Endothelial cell (in vitro differentiated cells): Measurements from ENCODE around the gene SMIM12. TPM values are rescaled to one million over a fixed set of nuclear protein-coding genes. Genes with fewer than 3 reads are reported as not detected.

Source experiments
- DNase-seq: peaks from one replicate; pipeline ENCODE4 v3.0.0; 2021; ENCODE audit warnings: low spot score
- H3K27ac Mint-ChIP-seq: one replicate; pipeline ENCODE4 v1.8.0; 2021; ENCODE audit warnings: mixed read lengths, inconsistent platforms; ENCODE audit not compliant: unreplicated experiment
- H3K27me3 Mint-ChIP-seq: one replicate; pipeline ENCODE4 v1.8.0; 2021; ENCODE audit warnings: mild to moderate bottlenecking, moderate library complexity, mixed read lengths, inconsistent platforms; ENCODE audit not compliant: unreplicated experiment
- H3K36me3 Mint-ChIP-seq: one replicate; pipeline ENCODE4 v1.8.0; 2021; ENCODE audit warnings: mild to moderate bottlenecking, low read depth, mixed read lengths, inconsistent platforms; ENCODE audit not compliant: unreplicated experiment
- H3K4me1 Mint-ChIP-seq: one replicate; pipeline ENCODE4 v1.8.0; 2021; ENCODE audit warnings: mild to moderate bottlenecking, mixed read lengths, inconsistent platforms; ENCODE audit not compliant: unreplicated experiment
- H3K4me3 Mint-ChIP-seq: one replicate; pipeline ENCODE4 v1.8.0; 2021; ENCODE audit warnings: mild to moderate bottlenecking, mixed read lengths, inconsistent platforms; ENCODE audit not compliant: unreplicated experiment
- H3K9me3 Mint-ChIP-seq: one replicate; pipeline ENCODE4 v1.8.0; 2021; ENCODE audit warnings: mixed read lengths, inconsistent platforms; ENCODE audit not compliant: unreplicated experiment
- total RNA-seq: library from RNA; stranded (reverse); fragmentation: NEBNext Ultra II Directional; extraction: Animal tissue kit (Norgen Biotek cat#: 25700); gene quantifications from one replicate; pipeline ENCODE4 v1.2.1, GENCODE V29; 2021; ENCODE audit not compliant: unreplicated experiment
- TF ChIP-seq, protein P1 (sequence below): fragments of 200-600 bp; sonication (generic); IDR thresholded peaks from one replicate; pipeline ENCODE4 v1.5.0; 2021; ENCODE audit warnings: antibody characterized with exemption; ENCODE audit not compliant: unreplicated experiment

Gene SMIM12
- total RNA-seq, 1 donor from 2014 or later, result 84.4 TPM

DNA sequence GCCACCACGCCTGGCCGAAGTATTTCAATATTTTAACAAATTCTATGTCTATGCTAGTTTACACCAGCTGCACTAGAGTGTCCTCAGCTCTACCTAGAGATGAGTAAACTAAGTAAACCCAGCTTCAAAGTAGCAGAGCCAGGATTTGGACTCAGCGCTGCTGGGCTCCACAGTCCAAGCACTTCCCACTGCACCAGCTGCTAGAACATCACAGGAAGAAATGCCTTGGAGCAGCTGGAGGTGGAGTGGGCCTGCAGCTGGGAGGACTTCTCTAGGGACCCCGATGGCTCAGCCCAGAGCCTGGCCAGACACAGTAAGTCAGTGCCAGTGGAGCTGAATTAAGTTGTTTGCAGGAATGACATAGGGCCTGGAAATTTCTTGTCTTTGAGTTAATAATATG, 10.2 kb upstream of the SMIM12 start:
- no peak overlapping the region for H3K4me3 Mint-ChIP-seq
- peaks cover 8% of the 10 kb centered on the region for H3K36me3 Mint-ChIP-seq
- no peaks in the 10 kb centered on the region for H3K4me1 Mint-ChIP-seq
- no peak overlapping the region for H3K27ac Mint-ChIP-seq
- H3K27me3 Mint-ChIP-seq, result peaks cover 7% of the 10 kb centered on the region
- TF ChIP-seq, protein P1, sequence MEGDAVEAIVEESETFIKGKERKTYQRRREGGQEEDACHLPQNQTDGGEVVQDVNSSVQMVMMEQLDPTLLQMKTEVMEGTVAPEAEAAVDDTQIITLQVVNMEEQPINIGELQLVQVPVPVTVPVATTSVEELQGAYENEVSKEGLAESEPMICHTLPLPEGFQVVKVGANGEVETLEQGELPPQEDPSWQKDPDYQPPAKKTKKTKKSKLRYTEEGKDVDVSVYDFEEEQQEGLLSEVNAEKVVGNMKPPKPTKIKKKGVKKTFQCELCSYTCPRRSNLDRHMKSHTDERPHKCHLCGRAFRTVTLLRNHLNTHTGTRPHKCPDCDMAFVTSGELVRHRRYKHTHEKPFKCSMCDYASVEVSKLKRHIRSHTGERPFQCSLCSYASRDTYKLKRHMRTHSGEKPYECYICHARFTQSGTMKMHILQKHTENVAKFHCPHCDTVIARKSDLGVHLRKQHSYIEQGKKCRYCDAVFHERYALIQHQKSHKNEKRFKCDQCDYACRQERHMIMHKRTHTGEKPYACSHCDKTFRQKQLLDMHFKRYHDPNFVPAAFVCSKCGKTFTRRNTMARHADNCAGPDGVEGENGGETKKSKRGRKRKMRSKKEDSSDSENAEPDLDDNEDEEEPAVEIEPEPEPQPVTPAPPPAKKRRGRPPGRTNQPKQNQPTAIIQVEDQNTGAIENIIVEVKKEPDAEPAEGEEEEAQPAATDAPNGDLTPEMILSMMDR, result no peak
- no peaks in the 10 kb centered on the region for H3K9me3 Mint-ChIP-seq
- DNase-seq, result no peak

DNA sequence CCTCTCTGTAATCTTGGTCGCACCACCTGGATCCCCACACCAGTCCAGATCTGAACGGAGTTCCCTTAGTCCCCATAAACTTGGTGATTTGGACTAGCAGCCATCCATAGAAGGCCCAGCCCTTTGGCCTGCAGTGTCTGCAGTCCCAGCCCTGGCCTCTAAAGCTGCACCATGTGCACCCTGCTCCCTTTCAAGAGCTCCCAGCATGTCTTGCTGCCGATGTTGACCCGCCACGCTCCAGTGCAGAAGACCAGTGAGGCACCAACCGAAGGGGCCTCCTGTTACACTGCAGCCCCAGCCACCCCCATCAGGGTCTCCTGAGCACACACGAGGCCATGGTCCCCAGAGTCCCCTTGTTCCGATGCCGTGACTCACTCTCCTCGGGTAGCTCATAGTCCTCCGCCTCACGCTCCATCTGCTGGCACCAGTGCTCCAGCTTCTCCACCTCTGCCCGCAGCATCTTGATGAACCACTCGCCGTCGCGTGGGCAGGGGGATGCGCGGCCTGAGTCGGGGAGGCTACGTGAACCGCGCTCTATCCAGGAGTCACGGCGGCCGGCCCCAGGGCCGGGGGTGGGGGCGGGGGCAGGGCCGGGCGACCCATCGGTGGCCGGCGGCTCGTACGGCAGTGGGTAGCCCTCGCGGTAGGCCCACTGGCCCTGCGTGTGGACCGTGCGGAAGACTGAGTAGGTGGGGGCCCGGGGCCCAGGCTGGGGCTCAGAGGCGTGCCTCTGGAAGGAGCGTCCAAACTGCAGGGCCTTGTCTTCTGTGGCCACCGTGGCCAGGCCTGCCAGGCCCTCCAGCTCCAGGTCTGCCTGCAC, 8.9 kb upstream of the SMIM12 start:
- Mint-ChIP-seq H3K4me3 (peak overlapping the region; percentile 29), H3K4me1 (peaks cover 3% of the 10 kb centered on the region), H3K36me3 (peaks cover 8% of the 10 kb centered on the region), H3K9me3 (no peaks in the 10 kb centered on the region), H3K27me3 (peaks cover 10% of the 10 kb centered on the region), H3K27ac (no peak overlapping the region)
- no peak for DNase-seq
- TF ChIP-seq, protein P1, result no peak

DNA sequence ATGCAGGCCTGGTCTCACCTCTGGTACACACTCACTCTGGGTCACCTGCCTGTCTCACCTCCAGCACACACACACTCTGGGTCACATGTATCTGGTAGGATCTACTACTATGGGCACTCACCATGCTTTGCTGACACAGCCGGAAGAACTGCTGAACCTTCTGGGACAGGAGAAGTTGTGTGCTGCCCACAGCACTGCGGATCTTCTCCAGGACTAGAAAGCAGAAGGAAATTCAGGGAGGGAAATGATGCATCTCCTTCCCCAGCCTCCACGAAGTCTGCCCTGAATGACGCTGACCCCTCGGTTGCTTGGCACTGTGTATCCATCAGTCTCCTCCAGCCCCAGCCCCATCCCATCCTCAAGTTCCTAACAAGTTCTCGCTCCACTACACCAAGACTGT, 7.9 kb upstream of the SMIM12 start:
- TF ChIP-seq, protein P1, result no peak
- H3K27ac Mint-ChIP-seq, result peak overlapping the region; percentile 37
- H3K4me3 Mint-ChIP-seq, result peak overlapping the region; percentile 70
- peaks cover 8% of the 10 kb centered on the region for H3K36me3 Mint-ChIP-seq
- no peaks in the 10 kb centered on the region for H3K9me3 Mint-ChIP-seq
- H3K4me1 Mint-ChIP-seq, result peaks cover 3% of the 10 kb centered on the region
- peaks cover 10% of the 10 kb centered on the region for H3K27me3 Mint-ChIP-seq
- DNase-seq, result no peak

DNA sequence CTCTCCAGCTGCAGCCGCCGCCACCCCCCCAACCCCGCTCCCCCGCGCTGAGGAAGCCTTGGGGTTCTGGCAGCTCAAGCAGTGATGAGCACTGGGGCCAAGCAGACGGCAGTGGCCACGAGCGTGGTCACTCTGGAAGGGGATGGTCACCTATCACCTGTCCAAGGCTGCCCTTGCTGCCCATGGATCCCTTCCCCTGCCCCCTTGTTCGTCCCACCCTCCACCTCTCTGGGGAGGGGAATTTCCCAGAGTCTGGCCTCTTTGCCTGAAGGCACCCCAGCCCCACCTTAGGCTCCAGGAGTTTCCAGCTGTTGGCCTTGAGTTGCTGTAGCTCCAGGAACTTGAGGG, 7.2 kb upstream of the SMIM12 start:
- Mint-ChIP-seq H3K36me3 (peaks cover 8% of the 10 kb centered on the region), H3K27ac (no peak overlapping the region), H3K9me3 (no peaks in the 10 kb centered on the region), H3K4me3 (no peak overlapping the region), H3K4me1 (peaks cover 3% of the 10 kb centered on the region), H3K27me3 (peaks cover 10% of the 10 kb centered on the region)
- no peak for DNase-seq
- TF ChIP-seq, protein P1, result no peak

DNA sequence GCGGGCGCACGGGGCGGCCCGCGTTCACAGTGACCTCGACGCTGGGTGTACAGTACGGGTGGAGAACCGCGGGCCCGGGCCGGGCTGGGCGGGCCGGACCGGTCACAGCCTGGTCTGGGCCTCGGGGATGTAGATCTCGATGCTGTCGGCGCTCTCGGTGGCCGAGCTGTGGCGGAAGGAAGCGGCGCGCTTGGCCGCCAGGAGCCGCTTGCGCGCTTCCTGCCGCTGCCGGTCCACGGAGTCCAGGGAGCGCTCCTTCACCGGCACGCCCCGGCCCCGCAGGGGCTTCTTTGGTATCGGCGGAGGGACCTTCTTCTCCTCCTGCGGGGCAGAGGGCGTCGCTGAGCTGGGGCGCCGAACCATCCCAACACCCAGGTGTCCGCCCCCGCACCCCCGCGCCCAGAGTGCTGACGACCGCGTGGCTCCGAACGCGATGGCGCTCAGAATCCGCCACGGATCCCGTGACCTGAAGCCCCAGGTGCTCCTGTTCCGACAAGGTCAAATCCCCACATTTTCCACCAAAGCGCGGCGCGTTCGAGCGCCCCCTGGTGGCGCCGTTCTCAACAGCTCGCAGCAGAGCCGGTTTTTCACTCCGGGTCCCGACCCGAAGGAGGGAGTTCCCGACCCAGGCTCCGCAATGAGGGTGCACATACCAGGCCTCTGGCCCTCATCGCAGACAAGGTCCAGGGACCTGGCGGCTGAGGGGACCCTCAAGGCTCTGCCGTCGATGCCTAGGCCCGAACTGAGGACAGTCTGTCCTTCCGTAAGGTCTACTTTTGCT, 6.6 kb upstream of the SMIM12 start:
- peaks cover 10% of the 10 kb centered on the region for H3K27me3 Mint-ChIP-seq
- DNase-seq, result peak; percentile 88
- peaks cover 8% of the 10 kb centered on the region for H3K36me3 Mint-ChIP-seq
- no peak overlapping the region for H3K27ac Mint-ChIP-seq
- H3K4me1 Mint-ChIP-seq, result peaks cover 3% of the 10 kb centered on the region
- H3K4me3 Mint-ChIP-seq, result no peak overlapping the region
- TF ChIP-seq, protein P1, result peak; percentile 100
- no peaks in the 10 kb centered on the region for H3K9me3 Mint-ChIP-seq
